Astrocyte of the cerebellum (primary cell): Measurements from ENCODE around the gene ADTRP.

Experiments used
- DNase-seq: peaks from one replicate; pipeline ENCODE4 v3.0.0-alpha.2; 2011; ENCODE audit warnings: low read depth
- H3K4me3 ChIP-seq: 2 replicates; pipeline ENCODE4 v1.5.1; 2011; ENCODE audit warnings: mild to moderate bottlenecking, low read depth, low read length, moderate library complexity
- CTCF ChIP-seq: IDR thresholded peaks from 2 replicates; pipeline ENCODE4 v1.5.1; 2012; ENCODE audit warnings: low read length, low read depth, moderate library complexity, mild to moderate bottlenecking; ENCODE audit errors: missing control alignments
- in situ Hi-C: cut with HindIII; loops from 2 replicates; pipeline ENCODE4 v1.10.0; 2017; ENCODE audit warnings: low sequenced_read_pairs

The ADTRP gene

GRCh38 chr6:11785774-11786579, 7.4 kb upstream of the ADTRP start:
- DNase-seq: no peak
- in situ Hi-C loops: no loop called here
- no peak overlapping the region for H3K4me3 ChIP-seq
- TF ChIP-seq CTCF: no peak

- no peak for DNase-seq
- no peak overlapping the region for H3K4me3 ChIP-seq
- TF ChIP-seq CTCF: no peak
- in situ Hi-C loops: no loop called here
Measured at GRCh38 chr6:11785415-11785773, 6.8 kb upstream of the ADTRP start.

- no peak for DNase-seq
- TF ChIP-seq CTCF: no peak
- in situ Hi-C loops: no loop called here
- no peak overlapping the region for H3K4me3 ChIP-seq
Measured at GRCh38 chr6:11784341-11784740, 5.7 kb upstream of the ADTRP start.

- DNase-seq: no peak
- in situ Hi-C loops: no loop called here
- no peak for TF ChIP-seq CTCF
- H3K4me3 ChIP-seq: no peak overlapping the region
Measured at GRCh38 chr6:11783524-11784064, 5.0 kb upstream of the ADTRP start.

GRCh38 chr6:11782524-11782923, 3.9 kb upstream of the ADTRP start:
- no peak for TF ChIP-seq CTCF
- no peak for DNase-seq
- in situ Hi-C loops: no loop called here
- H3K4me3 ChIP-seq: no peak overlapping the region

- no peak for TF ChIP-seq CTCF
- no peak overlapping the region for H3K4me3 ChIP-seq
- no peak for DNase-seq
- in situ Hi-C loops: no loop called here
Measured at GRCh38 chr6:11780097-11780428, 1.5 kb upstream of the ADTRP start.
